Fibroblast of lung (primary cell): ENCODE results near the gene CRACDL.

ENCODE experiments used
- CTCF ChIP-seq, 2 donors: IDR thresholded peaks in 1 of 2; conservative IDR thresholded peaks in 1 of 2; 1 replicate in 1 of 2; 2 replicates in 1 of 2; pipeline ENCODE4 v1.5.1; 2011 to 2012; ENCODE audit warnings: low read length in 2 of 2, control low read depth in 1 of 2, inconsistent platforms in 1 of 2, low read depth in 1 of 2, mild to moderate bottlenecking in 1 of 2
- EZH2 ChIP-seq: IDR thresholded peaks from 2 replicates; pipeline ENCODE4 v1.5.1; 2012; ENCODE audit warnings: low read length, control low read depth, mild to moderate bottlenecking; ENCODE audit errors: missing control alignments

- TF ChIP-seq CTCF (conservative IDR thresholded peaks at IDR 0.05 in 1 of 2, IDR thresholded peaks at IDR 0.05 in 1 of 2; ENCODE audit: low read depth in 1 of 2, low read length in 2 of 2) (no peak), EZH2 (no peak)
Observed at GRCh38 chr2:98927027-98927426, 9.0 kb downstream of the CRACDL start.
